GM19351 (cell line): ENCODE results near the gene MAP4K2.

Source experiments
- ATAC-seq: cut with Tn5 transposase; IDR thresholded peaks from one replicate; pipeline ENCODE4 v1.9.1; 2021; ENCODE audit warnings: mild to moderate bottlenecking, moderate library complexity; ENCODE audit not compliant: unreplicated experiment

Gene MAP4K2

DNA sequence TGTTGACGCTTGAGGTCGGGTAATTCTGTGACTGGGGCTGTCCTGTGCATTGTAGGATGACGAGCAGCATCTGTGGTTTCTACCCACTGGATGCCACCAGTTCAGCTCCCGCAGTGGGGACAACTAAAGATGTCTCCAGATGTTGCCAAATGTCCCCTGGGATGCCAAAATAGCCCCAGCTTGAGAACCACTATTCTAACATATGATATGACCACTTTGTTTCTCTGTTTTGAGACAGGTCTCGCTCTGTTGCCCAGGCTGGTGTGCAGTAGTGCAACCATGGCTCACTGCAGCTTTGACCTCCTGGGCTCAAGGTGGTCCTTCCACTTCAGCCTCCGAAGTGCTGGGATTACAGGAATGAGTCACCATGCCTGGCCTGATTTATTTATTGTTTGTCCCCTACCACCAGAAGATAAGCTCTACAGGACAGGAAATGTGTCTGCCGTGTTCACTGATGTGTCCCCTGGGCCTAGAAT is 11.7 kb upstream of the MAP4K2 start:
- peak; percentile 56 for ATAC-seq

DNA sequence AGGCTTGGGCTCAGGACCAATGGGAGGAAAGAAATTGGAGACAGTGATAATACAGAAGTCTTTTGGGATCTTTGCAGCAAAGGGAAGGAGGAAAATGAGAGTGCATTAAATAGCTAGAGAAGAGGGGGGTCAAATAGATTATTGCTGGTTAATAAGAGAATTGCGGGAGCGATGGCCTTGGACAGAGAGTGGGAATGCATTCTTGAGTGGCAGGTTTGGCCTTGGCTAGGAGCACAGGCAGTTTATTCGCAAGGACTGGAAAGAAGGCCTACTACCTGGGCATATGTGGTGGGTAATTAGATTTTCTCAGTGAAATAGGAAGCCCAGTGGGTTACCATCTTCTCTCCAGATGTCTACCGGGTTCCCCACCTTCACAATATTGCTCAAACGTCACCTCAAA is 10.8 kb upstream of the MAP4K2 start:
- no peak for ATAC-seq

DNA sequence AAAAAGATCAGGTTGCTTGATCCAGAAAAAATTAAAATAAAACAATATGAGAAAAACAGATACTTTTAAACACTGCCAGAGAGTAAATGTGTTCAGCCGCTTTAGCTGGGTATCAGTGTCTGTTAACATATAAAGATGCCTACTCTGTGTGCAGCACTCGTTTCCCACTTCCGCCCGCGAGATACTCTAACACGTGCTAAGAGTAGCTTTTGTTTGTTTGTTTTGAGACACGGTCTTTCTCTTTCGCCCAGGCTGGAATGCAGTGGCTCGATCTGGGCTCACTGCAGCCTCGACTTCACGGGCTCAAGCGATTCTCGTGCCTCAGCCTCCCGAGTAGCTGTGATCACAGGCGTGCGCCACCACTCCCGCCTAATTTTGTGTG is 7.9 kb upstream of the MAP4K2 start:
- no peak for ATAC-seq

DNA sequence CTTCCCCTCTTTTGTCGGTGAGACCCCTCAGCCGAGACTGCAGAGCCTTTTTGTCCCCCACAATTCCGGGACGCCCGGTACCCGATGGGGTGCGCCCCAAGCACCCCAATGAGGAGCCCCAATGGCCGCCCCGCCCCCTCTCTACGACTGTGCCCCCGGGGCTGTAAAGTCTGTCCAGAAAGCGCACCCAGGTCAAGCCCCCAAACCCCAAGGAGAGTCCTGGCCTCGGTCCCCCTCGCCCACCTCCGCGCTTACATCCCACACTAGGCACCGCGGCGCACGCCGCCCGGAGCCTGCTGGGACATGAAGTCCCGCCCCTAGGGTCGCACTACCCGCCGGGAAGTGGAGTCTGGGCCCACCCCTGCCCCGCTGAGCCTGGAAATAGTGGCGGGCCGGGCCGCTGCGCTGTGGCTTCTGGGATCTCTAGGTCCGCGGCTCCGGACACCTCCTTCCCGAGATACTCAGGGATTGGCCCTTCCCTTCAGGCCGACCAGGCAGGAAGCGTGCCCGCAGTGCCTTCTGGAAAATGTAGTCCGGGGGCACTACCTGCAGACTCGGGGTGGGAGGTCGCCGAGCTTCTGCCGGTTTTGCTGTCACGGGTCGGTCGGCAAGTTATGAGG is 7.4 kb upstream of the MAP4K2 start, which contains the start of gene MEN1:
MEN1 (minus strand) TSS at position 281 of the 620 bp plus-strand sequence. CDS start 442 bp downstream, outside the sequence.
- peak; percentile 66 for ATAC-seq

DNA sequence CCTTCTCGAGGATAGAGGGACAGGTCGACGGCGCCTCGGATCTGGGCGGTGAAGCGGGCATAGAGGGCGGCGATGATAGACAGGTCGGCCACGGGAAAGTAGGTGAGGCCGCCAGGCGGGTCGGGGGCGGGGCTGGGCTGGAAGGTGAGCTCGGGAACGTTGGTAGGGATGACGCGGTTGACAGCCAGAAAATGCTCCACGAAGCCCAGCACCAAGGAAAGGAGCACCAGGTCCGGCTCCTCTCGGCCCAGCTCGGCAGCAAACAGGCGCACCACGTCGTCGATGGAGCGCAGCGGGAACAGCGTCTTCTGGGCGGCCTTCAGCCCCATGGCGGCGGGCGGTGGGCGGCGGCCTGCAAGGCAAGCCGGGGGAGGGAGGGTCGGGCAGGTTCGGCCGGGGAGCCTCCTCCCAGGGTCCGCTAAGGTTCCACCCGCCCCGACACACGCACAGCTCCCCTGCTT is 6.8 kb upstream of the MAP4K2 start:
- no peak for ATAC-seq

DNA sequence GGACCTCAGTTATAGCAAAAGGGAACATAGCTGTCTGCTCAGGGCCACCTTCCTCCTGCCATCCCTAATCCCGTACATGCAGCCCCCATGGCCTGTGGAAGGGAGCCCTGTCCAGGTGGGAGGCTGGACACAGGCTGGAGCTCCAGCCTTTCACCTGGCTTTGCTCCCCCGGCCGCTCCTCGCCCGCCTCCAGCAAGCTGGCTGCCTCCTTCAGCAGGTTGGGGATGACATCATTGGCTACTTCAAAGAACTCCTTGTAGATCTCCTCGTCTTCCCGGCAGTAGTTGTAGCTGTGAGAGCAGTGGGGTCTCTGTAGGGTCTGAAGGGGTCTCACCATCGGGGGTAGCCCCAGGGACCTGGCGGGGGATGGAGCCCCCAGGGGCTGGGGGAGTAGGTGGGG is 2.5 kb upstream of the MAP4K2 start:
- ATAC-seq: no peak

DNA sequence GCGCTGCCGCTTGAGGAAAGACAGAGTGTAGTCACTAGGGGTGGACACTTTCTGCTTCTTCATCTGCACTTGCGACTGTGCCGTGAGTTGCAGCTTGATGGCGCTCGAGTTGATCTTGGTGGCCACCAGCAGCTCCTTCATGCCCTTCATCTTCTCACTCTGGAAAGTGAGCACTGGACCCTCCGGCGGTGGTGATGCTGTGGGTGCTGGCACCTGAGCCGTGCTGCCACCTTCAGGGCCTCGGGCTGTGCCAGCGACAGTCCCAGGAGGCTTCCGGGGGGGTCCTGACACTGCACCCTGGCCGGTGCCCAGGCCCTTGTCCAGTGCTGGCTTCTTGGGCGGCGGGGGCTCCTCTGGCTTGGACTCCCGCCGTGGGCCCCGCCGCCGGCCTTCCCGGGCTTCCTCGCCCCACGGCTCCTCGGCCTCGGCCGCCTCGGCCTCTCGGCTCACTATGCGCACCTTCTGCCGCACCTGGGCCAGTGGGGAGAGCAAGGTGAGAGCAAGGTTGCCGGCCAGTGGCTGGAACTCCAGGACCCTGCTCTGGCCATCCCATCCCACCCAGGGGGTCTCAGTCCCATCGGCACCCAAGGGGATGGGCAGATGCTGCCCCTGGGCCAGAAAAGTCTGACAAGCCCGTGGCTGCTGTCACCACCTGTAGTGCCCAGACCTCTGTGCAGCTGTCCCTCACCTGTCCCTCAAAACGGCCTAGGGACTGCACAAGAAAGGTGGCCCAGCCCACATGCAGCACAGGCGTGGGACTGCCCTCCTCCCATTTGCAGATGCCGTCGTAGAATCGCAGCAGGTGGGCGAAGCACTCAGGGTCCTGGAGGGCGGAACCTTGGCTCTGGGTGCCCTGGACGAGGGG is 1.6 kb upstream of the MAP4K2 start:
- ATAC-seq: no peak

DNA sequence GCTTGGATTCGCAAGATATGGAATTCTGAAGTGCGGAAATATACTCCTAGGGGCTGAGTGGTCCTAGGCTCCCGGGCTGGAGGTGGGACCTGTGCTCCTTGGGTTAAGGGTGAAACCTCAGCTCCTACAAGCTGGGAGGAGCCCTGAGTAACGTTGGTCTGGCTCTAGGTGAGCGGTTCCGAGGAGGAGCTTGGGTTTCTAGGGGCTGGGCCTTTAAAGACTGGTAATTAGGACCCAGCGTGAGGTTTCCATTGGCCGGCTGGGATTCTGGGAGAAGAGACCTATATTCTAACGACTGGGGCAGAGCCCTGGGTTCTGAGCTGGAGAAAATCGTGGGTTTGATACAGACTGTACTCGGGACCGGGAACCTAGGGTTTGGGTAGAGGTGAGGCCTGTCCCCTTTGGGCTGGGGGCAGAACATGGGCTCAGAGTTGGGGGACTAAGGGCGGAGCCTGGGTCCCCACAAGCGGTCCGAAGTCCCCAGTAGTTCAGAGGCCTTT is 882 bp upstream of the MAP4K2 start:
- ATAC-seq: no peak

DNA sequence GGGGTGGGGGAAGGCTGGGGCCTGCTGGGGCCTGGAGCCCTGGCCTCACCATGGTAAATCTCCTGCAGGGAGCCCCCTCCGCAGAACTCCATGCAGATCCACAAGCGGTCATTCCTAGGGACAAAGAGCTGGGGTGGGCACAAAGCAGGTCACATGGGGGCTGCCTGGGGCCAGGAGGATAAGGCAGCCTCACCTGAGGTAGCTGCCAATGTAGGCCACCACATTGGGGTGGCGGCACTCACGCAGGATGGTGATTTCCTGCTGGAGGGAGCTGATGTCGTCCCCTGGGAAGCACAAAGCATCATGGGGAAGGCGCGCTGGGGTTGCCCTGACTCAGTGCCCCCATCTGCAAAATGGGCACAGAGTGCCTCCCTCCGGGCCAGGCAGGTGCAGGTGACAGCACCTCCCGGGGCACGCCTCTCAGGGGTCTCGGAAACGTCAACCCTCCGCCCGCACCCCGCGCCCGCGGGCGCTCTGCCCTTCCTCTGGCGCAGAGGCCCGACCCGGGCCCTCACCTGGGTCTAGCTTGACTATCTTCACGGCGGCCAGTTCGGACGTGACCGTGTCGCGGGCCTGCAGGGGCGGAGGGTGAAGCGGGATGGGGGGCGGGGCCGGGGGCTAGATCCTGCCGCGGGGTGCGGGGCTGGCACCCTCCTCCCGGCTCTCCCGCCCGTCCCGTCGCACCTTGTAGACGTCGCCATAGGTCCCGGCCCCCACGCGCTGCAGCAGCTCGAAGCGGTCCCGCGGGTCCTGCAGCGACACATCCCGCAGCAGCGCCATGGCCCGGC is 450 bp downstream of the MAP4K2 start:
- ATAC-seq: peak; percentile 20

DNA sequence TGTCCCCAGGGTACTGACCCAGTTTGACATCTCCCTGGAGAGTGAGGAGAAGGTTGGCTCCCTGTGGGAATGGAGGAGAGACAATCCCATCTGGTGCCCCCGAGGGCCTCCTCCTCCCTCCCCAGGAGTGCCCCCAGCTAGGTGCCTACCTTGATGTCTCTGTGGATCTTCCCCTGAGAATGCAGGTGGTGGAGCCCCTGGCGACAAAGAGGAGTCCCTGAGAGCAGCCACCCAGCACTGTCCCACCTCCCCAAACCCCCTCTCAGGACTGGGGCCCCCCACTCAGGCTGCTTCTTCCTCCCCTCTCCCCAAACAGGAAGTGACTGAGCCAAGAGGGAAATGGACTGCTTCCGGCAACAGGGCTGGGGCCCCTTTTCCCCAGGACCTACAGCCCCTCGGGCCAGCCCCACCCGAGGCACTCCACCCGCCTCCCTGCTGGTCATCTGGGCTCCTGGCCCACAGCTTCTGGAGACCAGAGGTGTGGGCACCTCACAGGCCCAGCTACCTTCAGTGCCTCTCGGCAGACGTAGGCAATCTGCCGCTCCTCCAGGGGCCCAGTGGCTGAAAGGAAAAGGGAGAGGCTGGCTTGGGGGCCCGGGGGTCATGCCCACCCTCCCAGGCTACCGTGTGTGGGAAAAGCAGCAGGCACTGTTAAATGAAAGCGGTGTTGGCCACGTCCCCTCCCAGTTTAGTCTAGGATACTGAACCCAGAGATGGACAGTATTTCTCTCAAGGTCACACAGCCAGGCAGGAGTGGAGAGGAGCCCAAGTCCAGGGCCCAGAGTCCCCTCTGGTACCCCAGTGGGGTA is 1.2 kb downstream of the MAP4K2 start:
- ATAC-seq: no peak

DNA sequence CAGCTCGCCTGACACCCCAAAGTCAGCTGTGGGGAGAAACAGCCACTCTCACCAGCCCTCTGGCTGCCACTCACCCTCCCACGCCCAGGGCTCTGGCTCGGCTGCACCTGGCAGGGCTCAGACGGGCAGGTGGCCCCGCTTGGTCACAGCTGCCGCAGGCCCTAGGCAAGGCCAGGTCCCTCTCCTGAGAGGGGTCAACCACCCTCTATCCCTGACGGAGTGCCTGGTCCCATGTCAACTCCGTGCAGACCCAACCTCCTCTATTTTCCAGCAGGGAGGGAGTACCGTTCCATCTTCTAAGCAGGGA is 1.9 kb downstream of the MAP4K2 start:
- no peak for ATAC-seq

DNA sequence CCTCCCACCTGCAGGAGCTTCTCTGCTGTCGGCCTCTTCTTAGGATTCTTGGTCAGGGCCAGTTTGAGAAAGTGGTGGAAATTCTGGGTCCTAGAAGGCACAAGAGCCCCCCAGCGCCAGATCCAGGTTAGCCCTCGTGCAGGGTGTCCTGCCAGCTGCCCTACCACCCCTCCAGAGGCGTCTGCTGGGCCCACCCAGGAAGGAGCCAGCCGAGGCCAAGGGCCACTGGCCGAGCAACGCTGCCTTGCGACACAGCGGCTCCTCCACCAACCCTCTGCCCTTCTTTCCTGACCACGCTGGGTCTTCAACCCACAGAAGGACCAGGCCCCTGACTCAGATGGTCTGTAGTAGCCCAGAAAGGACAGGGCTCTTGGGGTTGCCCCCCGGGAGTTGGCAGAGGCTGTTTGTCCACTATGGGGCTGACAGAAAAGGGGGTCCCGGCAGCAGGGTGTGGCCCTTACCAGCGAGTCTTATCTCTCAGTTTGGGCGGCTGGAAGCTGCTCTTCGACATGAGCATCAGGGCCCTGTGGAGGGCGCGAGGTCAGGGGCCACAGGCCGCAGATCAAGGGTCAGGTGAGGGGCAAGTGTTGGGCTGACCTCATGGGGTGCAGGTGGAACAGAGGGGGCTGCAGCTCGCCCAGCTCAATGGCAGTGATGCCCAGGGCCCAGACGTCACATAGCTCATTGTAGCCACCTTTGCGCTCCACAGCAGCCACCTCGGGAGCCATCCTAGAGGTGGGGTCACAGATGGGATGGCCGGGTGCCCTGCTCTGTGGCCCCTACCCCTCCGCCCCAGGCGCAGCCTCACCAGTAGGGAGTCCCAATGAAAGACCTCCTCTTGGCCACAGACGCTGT is 2.5 kb downstream of the MAP4K2 start:
- ATAC-seq: no peak

DNA sequence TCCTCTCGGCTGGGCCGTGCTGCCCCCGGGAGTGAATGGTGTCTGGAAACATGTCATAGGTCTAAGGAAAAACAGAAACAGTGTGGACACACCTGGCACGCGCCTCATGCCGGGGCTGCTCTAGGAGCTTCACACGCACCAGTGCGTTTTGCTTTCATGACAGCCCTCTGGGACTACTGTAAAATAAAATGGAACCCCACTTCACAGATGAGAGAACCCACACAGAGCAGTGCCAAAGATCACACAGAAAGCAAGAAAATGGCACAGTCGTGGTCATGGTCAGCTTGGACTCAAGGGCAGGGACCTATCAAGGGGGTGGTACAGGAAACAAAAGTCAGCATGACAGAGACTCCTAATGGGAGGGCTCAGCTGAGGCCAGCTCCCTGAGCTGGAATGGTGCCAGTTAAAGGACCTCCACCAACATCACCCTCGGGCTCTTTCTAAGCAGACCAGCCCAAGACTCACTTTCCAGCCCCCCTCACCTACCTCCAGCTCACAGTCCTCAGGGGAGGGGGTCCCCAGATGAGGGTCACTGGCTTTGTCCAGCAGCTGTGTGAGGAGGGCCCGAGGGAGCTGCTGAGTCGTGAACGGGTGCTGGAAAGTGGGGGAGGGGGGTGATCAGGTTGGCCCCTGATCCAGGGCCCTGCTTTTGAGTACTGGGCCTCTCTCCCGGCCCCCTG is 3.3 kb downstream of the MAP4K2 start:
- no peak for ATAC-seq

DNA sequence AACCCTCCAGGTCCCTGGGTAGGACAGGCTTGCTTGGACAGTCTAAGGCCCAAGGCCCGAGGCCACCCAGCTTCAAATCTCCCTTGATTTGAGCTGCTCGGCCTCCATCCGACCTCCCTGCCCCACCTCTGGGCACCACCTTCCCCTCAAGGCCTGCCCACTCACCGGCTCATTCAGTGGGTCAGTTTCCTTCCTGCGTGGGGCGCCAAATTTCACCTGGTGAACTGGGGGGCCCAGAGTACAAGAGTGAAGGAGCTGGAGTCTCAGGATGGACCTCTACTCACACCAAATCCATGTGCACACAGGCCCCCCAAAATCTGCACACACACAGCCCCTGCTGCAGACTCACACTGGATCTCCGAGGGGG is 3.8 kb downstream of the MAP4K2 start:
- ATAC-seq: no peak

DNA sequence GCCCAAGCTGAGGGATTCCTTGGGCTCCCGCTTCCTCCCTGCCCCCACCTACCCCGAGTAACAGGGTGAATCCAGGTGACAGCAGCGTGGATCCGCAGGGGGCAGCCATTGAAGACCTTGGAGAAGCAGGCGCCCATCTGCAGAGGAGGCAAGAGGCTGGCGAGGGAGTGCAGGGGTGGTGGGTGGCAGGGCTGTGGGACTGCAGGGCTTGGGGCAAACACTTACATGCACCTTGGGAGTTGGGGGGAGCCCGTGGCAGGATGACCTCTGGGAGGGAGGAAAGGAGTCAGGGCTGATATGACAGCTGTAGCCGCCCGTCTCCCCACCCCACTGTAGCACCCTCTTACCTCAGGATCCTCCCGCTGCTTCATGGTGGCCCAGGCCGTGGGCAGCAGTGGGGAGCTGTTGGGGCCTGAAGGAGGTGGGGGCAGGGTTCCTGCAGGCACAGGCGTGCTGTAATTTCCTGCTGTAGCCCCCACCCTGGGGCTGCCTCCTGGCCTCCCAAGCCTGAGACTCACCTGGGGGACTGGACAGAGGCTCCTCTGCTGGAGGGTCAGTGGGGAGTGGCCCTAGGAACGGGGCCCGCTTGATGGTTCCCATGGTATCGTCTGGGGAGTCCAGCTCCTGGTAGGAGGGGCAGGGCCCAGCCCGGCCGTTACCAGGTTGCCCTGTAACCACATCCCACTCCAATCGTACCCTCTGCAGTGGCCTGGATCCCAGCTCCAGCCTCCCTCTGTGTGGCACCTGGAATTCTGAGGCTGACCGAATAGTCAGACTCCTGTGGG is 6.1 kb downstream of the MAP4K2 start:
- no peak for ATAC-seq

DNA sequence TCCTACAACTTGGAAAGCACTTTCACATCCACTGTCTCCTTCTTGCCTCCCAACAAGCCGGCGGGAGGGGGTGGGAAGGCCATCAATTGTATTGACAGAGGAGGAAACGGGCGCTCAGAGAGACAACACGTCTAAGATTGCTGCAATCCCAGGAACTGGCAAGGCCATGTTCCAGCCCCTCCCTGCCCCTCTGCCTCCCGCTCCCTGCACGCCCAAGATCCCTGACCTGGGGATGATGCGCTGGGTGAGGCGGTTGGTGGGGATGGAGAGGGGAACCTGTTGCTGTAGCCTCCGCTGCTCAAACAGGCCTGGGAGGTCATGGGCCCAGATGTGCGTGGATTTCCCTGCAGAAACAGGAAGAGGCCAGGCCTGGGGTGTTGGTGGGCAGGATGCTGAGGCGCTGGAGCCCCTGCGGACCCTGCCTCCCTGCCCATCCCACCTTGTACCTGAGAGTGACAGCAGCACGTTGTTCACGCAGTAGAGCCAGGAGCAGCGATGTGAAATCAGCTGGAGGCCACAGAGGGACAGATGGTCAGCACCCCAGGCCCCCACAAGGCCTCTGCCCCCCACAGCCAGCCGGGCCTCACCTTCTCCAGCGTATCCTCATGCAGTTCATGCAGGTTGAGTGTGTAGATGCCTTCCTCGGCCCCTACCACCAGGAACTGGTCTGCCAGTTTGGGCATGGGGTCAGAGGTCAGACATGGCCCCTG is 6.8 kb downstream of the MAP4K2 start:
- no peak for ATAC-seq

DNA sequence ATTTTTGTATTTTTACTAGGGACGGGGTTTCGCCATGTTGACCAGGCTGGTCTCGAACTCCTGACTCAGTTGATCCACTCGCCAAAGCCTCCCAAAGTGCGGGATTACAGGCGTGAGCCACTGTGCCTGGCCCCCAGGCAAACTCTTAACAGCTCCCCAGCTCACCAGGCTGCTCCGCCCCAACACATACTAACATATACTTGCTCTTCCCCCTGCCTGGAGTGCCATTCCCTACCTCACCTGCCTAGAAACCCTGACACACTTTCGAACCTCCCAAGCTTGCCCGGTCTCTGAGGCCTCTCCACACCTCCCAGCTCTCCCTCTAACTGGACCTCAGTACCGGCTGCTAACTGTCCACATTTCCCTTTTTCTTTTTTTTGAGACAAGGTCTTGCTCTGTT is 8.5 kb downstream of the MAP4K2 start:
- no peak for ATAC-seq
